GM12878 (cell line): ENCODE results near the gene CHRNA3.

Experiments used
- ASH2L ChIP-seq: fragments of 300-600, 200-600 bp; sonication (generic); IDR thresholded peaks from 2 replicates; pipeline ENCODE4 v1.6.1; 2017; ENCODE audit warnings: low read depth, mild to moderate bottlenecking, borderline replicate concordance
- BHLHE40 ChIP-seq, 2 experiments: fragments of 450-650 bp in 1 of 2; IDR thresholded peaks; 2 replicates each; pipeline ENCODE4 v1.6.1; 2011 to 2017; ENCODE audit warnings: low read depth in 2 of 2, borderline replicate concordance in 1 of 2, improper control_type of control experiment in 1 of 2, low read length in 1 of 2, mild to moderate bottlenecking in 1 of 2
- BRCA1 ChIP-seq: IDR thresholded peaks from 2 replicates; pipeline ENCODE4 v1.6.1; 2011; ENCODE audit warnings: low read depth, low read length, improper control_type of control experiment
- EZH2 ChIP-seq: IDR thresholded peaks from 2 replicates; pipeline ENCODE4 v1.6.1; 2012; ENCODE audit warnings: low read depth, mild to moderate bottlenecking, control low read depth, inconsistent platforms, low read length, borderline replicate concordance; ENCODE audit not compliant: control insufficient read depth
- GABPA ChIP-seq: IDR thresholded peaks from 2 replicates; pipeline ENCODE4 v1.6.1; 2014; ENCODE audit warnings: antibody characterized with exemption, low read depth, mild to moderate bottlenecking, inconsistent platforms
- NR2C2 ChIP-seq: IDR thresholded peaks from 2 replicates; pipeline ENCODE4 v1.6.1; 2011; ENCODE audit warnings: borderline replicate concordance, low read depth; ENCODE audit not compliant: control insufficient read depth, insufficient read length
- POLR2AphosphoS2 ChIP-seq: IDR thresholded peaks from 2 replicates; pipeline ENCODE4 v1.6.1; 2011; ENCODE audit warnings: low read depth, mild to moderate bottlenecking, low read length, improper control_type of control experiment, moderate library complexity
- POLR2AphosphoS5 ChIP-seq: IDR thresholded peaks from 2 replicates; pipeline ENCODE4 v1.6.1; 2011; ENCODE audit warnings: mild to moderate bottlenecking, low read length, inconsistent platforms
- RAD21 ChIP-seq: IDR thresholded peaks from 2 replicates; pipeline ENCODE4 v1.6.1; 2011; ENCODE audit warnings: mild to moderate bottlenecking, low read depth, low read length, moderate library complexity; ENCODE audit not compliant: insufficient read depth
- TCF7 ChIP-seq: IDR thresholded peaks from 2 replicates; pipeline ENCODE4 v1.6.1; 2014; ENCODE audit warnings: antibody characterized with exemption, borderline replicate concordance
- ZBED1 ChIP-seq: IDR thresholded peaks from 2 replicates; pipeline ENCODE4 v1.6.1; 2016; ENCODE audit warnings: borderline replicate concordance
- TF ChIP-seq, protein P1 (sequence below), 3 experiments: IDR thresholded peaks in 2 of 3; conservative IDR thresholded peaks in 1 of 3; 2 replicates each; pipeline ENCODE4 v1.5.1; 2011; ENCODE audit warnings: low read depth in 3 of 3, low read length in 3 of 3, mild to moderate bottlenecking in 3 of 3, control low read depth in 2 of 3, moderate library complexity in 2 of 3, inconsistent platforms in 1 of 3, mixed read lengths in 1 of 3; ENCODE audit not compliant: control insufficient read depth in 2 of 3, insufficient read depth in 1 of 3; ENCODE audit errors: extremely low read depth in 1 of 3

DNA sequence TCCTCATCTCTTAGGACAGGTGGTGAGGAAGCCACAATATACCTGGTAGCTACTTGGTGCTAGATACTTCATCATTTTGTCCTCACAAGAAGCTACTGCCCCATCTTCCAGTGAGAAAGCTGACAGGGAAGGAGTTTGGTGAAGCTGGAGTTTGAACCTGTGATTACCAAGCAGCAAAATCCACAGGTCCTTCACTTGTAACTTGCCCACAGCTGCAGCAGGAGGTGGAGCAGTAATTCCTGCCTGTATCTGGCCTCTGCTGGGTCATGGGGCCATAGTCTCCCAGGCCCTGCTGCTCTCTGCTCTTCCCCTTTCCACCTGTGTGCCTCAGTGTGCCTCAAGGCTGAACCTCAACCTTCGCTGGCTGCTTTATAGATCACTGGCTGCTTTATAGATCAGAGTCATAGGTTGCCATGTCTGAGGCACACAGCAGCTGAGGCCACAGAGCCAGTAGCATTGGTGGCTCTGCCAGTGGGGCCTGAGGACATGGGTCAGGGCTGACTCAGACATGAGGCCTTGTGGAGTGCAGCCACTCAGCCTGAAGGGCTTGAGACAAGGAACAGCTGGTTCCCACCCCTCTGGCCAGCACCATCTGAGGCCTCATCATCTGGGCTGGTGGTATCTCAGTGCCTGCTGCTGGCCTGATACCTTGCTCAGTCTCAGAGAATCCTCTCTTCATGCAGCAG is 31.3 kb upstream of the CHRNA3 start:
- TF ChIP-seq ZBED1 (no peak), POLR2AphosphoS2 (no peak), BHLHE40 (IDR thresholded peaks at IDR 0.05; ENCODE audit: borderline replicate concordance in 1 of 2, low read depth in 2 of 2, low read length in 1 of 2) (no peak), POLR2AphosphoS5 (no peak), RAD21 (no peak), NR2C2 (no peak), GABPA (no peak), ASH2L (no peak), EZH2 (no peak), BRCA1 (no peak), TCF7 (no peak)
- TF ChIP-seq, protein P1, sequence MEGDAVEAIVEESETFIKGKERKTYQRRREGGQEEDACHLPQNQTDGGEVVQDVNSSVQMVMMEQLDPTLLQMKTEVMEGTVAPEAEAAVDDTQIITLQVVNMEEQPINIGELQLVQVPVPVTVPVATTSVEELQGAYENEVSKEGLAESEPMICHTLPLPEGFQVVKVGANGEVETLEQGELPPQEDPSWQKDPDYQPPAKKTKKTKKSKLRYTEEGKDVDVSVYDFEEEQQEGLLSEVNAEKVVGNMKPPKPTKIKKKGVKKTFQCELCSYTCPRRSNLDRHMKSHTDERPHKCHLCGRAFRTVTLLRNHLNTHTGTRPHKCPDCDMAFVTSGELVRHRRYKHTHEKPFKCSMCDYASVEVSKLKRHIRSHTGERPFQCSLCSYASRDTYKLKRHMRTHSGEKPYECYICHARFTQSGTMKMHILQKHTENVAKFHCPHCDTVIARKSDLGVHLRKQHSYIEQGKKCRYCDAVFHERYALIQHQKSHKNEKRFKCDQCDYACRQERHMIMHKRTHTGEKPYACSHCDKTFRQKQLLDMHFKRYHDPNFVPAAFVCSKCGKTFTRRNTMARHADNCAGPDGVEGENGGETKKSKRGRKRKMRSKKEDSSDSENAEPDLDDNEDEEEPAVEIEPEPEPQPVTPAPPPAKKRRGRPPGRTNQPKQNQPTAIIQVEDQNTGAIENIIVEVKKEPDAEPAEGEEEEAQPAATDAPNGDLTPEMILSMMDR (IDR thresholded peaks at IDR 0.05 in 2 of 3, conservative IDR thresholded peaks at IDR 0.05 in 1 of 3; ENCODE audit: control insufficient read depth in 2 of 3, extremely low read depth in 1 of 3, insufficient read depth in 1 of 3, low read depth in 3 of 3, low read length in 3 of 3) = no peak
